GM12892 (cell line): ENCODE data around the gene TMEM106C.
A peak's percentile ranks its signal among the peaks of the same experiment; 100 is the strongest.

Experiments
- DNase-seq: peaks from one replicate; pipeline ENCODE4 v3.0.0; 2011; ENCODE audit not compliant: insufficient read length
- FAIRE-seq: peaks from 2 replicates; lab custom pipeline; 2011; peaks lifted over from hg19 to GRCh38; lab: Jason Lieb, UNC
- POLR2A ChIP-seq: IDR thresholded peaks from 2 replicates; pipeline ENCODE4 v1.6.1; 2011; ENCODE audit warnings: low read depth, low read length, control low read depth
- POLR2AphosphoS5 ChIP-seq: IDR thresholded peaks from 2 replicates; pipeline ENCODE4 v1.6.1; 2011; ENCODE audit warnings: low read depth, low read length, control low read depth
- TAF1 ChIP-seq: IDR thresholded peaks from 2 replicates; pipeline ENCODE4 v1.6.1; 2011; ENCODE audit warnings: low read depth, mild to moderate bottlenecking, control low read depth, low read length, borderline replicate concordance

Gene TMEM106C

GRCh38 chr12:47991106-47992061, 28.0 kb downstream of the TMEM106C start:
- FAIRE-seq (no peak), DNase-seq (no peak)
- TF ChIP-seq TAF1 (no peak), POLR2AphosphoS5 (no peak), POLR2A (no peak)

GRCh38 chr12:47992776-47993175, 29.4 kb downstream of the TMEM106C start:
- FAIRE-seq: no peak
- TF ChIP-seq TAF1: no peak
- TF ChIP-seq POLR2AphosphoS5: no peak
- no peak for TF ChIP-seq POLR2A

GRCh38 chr12:47993491-47993890, 30.1 kb downstream of the TMEM106C start:
- FAIRE-seq (no peak), DNase-seq (no peak)
- TF ChIP-seq TAF1 (no peak), POLR2A (no peak), POLR2AphosphoS5 (no peak)

More at GRCh38 chr12:47992776-47993175, 29.4 kb downstream of the TMEM106C start:
- no peak for DNase-seq

- DNase-seq: no peak
Observed at GRCh38 chr12:47995981-47996401, 32.6 kb downstream of the TMEM106C start.

GRCh38 chr12:47997321-47997720, 33.9 kb downstream of the TMEM106C start:
- TF ChIP-seq POLR2AphosphoS5 (no peak), POLR2A (no peak), TAF1 (no peak)
- DNase-seq: no peak
- FAIRE-seq: no peak

More at GRCh38 chr12:47995981-47996401, 32.6 kb downstream of the TMEM106C start:
- no peak for FAIRE-seq
- TF ChIP-seq POLR2AphosphoS5: no peak
- no peak for TF ChIP-seq POLR2A
- no peak for TF ChIP-seq TAF1

- FAIRE-seq: no peak
- TF ChIP-seq TAF1 (no peak), POLR2A (no peak), POLR2AphosphoS5 (no peak)
- DNase-seq: no peak
Observed at GRCh38 chr12:47999816-48000215, 36.4 kb downstream of the TMEM106C start.

GRCh38 chr12:48000878-48001504, 37.6 kb downstream of the TMEM106C start:
- FAIRE-seq (no peak), DNase-seq (no peak)
- no peak for TF ChIP-seq POLR2A
- TF ChIP-seq TAF1: no peak
- TF ChIP-seq POLR2AphosphoS5: no peak

GRCh38 chr12:48001505-48002413, 38.4 kb downstream of the TMEM106C start:
- FAIRE-seq: no peak
- TF ChIP-seq POLR2A: no peak
- TF ChIP-seq TAF1: no peak
- TF ChIP-seq POLR2AphosphoS5: no peak
- DNase-seq: peak; percentile 33

- FAIRE-seq (no peak), DNase-seq (no peak)
Observed at GRCh38 chr12:48002414-48002730, 39.0 kb downstream of the TMEM106C start.

GRCh38 chr12:48002773-48003218, 39.4 kb downstream of the TMEM106C start:
- TF ChIP-seq POLR2A (no peak), TAF1 (no peak), POLR2AphosphoS5 (no peak)
- FAIRE-seq: no peak
- DNase-seq: peak; percentile 21

More at GRCh38 chr12:48002414-48002730, 39.0 kb downstream of the TMEM106C start:
- TF ChIP-seq TAF1 (no peak), POLR2AphosphoS5 (no peak), POLR2A (no peak)
